ENCODE results near the gene POLR3K. TPM values are rescaled to one million over a fixed set of nuclear protein-coding genes. Genes with fewer than 3 reads are reported as not detected.
"Not testable (repeated sequence)": the region's sequence is repeated elsewhere in the genome, so short reads cannot be mapped to it uniquely, and the experiment has no call there.

POLR3K gene
- total RNA-seq, 2 experiments from 2014 or later = 26.2 to 74.1 TPM

GRCh38 chr16:10772-11171 lies 42.6 kb downstream of the POLR3K start:
- TF ChIP-seq CTCF (conservative IDR thresholded peaks at IDR 0.05; ENCODE audit: low read length) = peak; percentile 50
- H3K79me2 ChIP-seq (ENCODE audit: insufficient read depth, low read depth, low read length); H4K20me1 ChIP-seq (ENCODE audit: insufficient read depth, low read length); H3K9me3 ChIP-seq (ENCODE audit: low read length); H3K27ac ChIP-seq (ENCODE audit: low read depth, low read length, poor library complexity, severe bottlenecking); H3K4me1 ChIP-seq (ENCODE audit: insufficient read depth, low read length, poor library complexity, severe bottlenecking); POLR2A ChIA-PET; H3K36me3 ChIP-seq (ENCODE audit: insufficient read depth, low read length); H3K4me3 ChIP-seq (ENCODE audit: low read depth, low read length, poor library complexity, severe bottlenecking); H3K9me2 ChIP-seq (ENCODE audit: insufficient read depth, low read length); H3K4me2 ChIP-seq (ENCODE audit: low read length); DNase-seq (ENCODE audit: low spot score); CTCF ChIA-PET (ENCODE audit: unreplicated experiment); BruUV-seq (replicated peaks); H2AFZ ChIP-seq (ENCODE audit: low read length); intact Hi-C loops (cut with micrococcal nuclease; ENCODE audit: unreplicated experiment): not testable (repeated sequence)

DNA sequence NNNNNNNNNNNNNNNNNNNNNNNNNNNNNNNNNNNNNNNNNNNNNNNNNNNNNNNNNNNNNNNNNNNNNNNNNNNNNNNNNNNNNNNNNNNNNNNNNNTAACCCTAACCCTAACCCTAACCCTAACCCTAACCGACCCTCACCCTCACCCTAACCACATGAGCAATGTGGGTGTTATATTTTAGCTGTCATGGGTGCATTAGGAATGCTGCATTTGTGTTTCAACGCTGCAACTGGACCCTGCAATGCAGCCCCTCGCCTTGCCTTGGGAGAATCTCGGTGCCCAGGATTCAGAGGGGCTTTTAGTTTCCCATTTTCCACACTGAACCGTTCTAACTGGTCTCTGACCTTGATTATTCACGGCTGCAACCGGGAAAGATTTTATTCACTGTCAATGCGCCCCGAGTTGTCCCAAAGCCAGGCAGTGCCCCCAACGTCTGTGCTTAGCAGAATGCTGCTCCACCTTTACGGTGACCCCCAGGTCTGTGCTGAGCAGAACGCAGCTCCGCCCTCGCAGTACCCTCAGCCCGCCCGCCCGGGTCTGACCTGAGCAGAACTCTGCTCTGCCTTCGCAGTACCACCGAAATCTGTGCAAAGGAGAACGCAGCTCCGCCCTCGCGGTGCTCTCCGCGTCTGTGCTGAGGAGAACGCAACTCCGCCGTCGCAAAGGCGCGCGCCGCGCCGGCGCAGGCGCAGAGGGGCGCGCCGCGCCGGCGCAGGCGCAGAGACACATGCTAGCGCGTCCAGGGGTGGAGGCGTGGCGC lies 43.3 kb downstream of the POLR3K start:
- intact Hi-C loops (cut with micrococcal nuclease; ENCODE audit: unreplicated experiment) = no loop called here
- Histone ChIP-seq H2AFZ (ENCODE audit: low read length) (no peak overlapping the region), H3K4me3 (ENCODE audit: low read depth, low read length, poor library complexity, severe bottlenecking) (peak overlapping the region; percentile 53), H4K20me1 (ENCODE audit: insufficient read depth, low read length) (no peaks in the 10 kb centered on the region), H3K4me1 (ENCODE audit: insufficient read depth, low read length, poor library complexity, severe bottlenecking) (no peaks in the 10 kb centered on the region), H3K36me3 (ENCODE audit: insufficient read depth, low read length) (no peaks in the 10 kb centered on the region), H3K4me2 (ENCODE audit: low read length) (no peak overlapping the region), H3K27ac (ENCODE audit: low read depth, low read length, poor library complexity, severe bottlenecking) (no peak overlapping the region), H3K79me2 (ENCODE audit: insufficient read depth, low read depth, low read length) (no peaks in the 10 kb centered on the region), H3K9me2 (ENCODE audit: insufficient read depth, low read length) (no peaks in the 10 kb centered on the region), H3K9me3 (ENCODE audit: low read length) (no peaks in the 10 kb centered on the region)
- no TSS peak for BruUV-seq (replicated peaks)
- TF ChIP-seq EZH2phosphoT487 (IDR thresholded peaks at IDR 0.05; ENCODE audit: borderline replicate concordance, low read depth, low read length) (no peak), CTCF (conservative IDR thresholded peaks at IDR 0.05; ENCODE audit: low read length) (no peak)
- ChIA-PET CTCF (ENCODE audit: unreplicated experiment) (no interaction called here), POLR2A (no interaction called here)
- no peak for DNase-seq (ENCODE audit: low spot score)

Small RNA genes within 50 kb of the gene (microRNA-seq; reads per million reads assigned to microRNA genes)
- not detected for gene MIR6859-4 (ENCODE audit: borderline replicate concordance)

Small RNA genes within 50 kb of the gene (small RNA-seq; reads per million reads assigned to genes)
- gene MIR6859-4 = not detected
- gene Z69720.2 = not detected

Other genes starting within 250 kb of the POLR3K start
- gene SNRNP25, start 220 bp upstream of the POLR3K start, total RNA-seq (2014; rRNA removed; shearing (Covaris generic)) = 61.4 and 68.1 TPM in 2 replicates
- gene SNRNP25, start 220 bp upstream of the POLR3K start, total RNA-seq (2022) = 63.0 and 68.3 TPM in 2 replicates
- gene RHBDF1, start 19.0 kb upstream of the POLR3K start, total RNA-seq (2014; rRNA removed; shearing (Covaris generic)) = 0.10 and 0.13 TPM in 2 replicates
- 0.66 and 0.68 TPM in 2 replicates for gene RHBDF1, start 19.0 kb upstream of the POLR3K start, total RNA-seq (2022)
- 119 and 126 TPM in 2 replicates for gene MPG, start 24.6 kb upstream of the POLR3K start, total RNA-seq (2014; rRNA removed; shearing (Covaris generic))
- 54.2 and 58.1 TPM in 2 replicates for gene MPG, start 24.6 kb upstream of the POLR3K start, total RNA-seq (2022)
- gene NPRL3, start 85.1 kb upstream of the POLR3K start, total RNA-seq (2014; rRNA removed; shearing (Covaris generic)) = 12.8 and 14.2 TPM in 2 replicates
- 50.2 and 50.9 TPM in 2 replicates for gene NPRL3, start 85.1 kb upstream of the POLR3K start, total RNA-seq (2022)
- not detected in 2 replicates for gene HBZ, start 99.0 kb upstream of the POLR3K start, total RNA-seq (2014; rRNA removed; shearing (Covaris generic))
- not detected in 2 replicates for gene HBZ, start 99.0 kb upstream of the POLR3K start, total RNA-seq (2022)
- gene HBM, start 112.4 kb upstream of the POLR3K start, total RNA-seq (2014; rRNA removed; shearing (Covaris generic)) = not detected in 2 replicates
- not detected in 2 replicates for gene HBM, start 112.4 kb upstream of the POLR3K start, total RNA-seq (2022)
- not detected in 2 replicates for gene HBA2, start 119.3 kb upstream of the POLR3K start, total RNA-seq (2014; rRNA removed; shearing (Covaris generic))
- gene HBA2, start 119.3 kb upstream of the POLR3K start, total RNA-seq (2022) = not detected in 2 replicates
- not detected in 2 replicates for gene HBA1, start 123.1 kb upstream of the POLR3K start, total RNA-seq (2014; rRNA removed; shearing (Covaris generic))
- gene HBA1, start 123.1 kb upstream of the POLR3K start, total RNA-seq (2022) = not detected in 2 replicates
- gene HBQ1, start 126.9 kb upstream of the POLR3K start, total RNA-seq (2014; rRNA removed; shearing (Covaris generic)) = not detected in 2 replicates
- gene HBQ1, start 126.9 kb upstream of the POLR3K start, total RNA-seq (2022) = not detected in 2 replicates
- gene LUC7L, start 175.8 kb upstream of the POLR3K start, total RNA-seq (2014; rRNA removed; shearing (Covaris generic)) = 90.5 and 92.6 TPM in 2 replicates
- gene LUC7L, start 175.8 kb upstream of the POLR3K start, total RNA-seq (2022) = 81.4 and 90.6 TPM in 2 replicates
- 8.1 and 10.9 TPM in 2 replicates for gene FAM234A, start 181.2 kb upstream of the POLR3K start, total RNA-seq (2014; rRNA removed; shearing (Covaris generic))
- gene FAM234A, start 181.2 kb upstream of the POLR3K start, total RNA-seq (2022) = 26.8 and 30.1 TPM in 2 replicates
- not detected in 2 replicates for gene RGS11, start 222.3 kb upstream of the POLR3K start, total RNA-seq (2014; rRNA removed; shearing (Covaris generic))
- not detected in 2 replicates for gene RGS11, start 222.3 kb upstream of the POLR3K start, total RNA-seq (2022)
- gene ARHGDIG, start 227.0 kb upstream of the POLR3K start, total RNA-seq (2014; rRNA removed; shearing (Covaris generic)) = not detected in 2 replicates
- not detected in 2 replicates for gene ARHGDIG, start 227.0 kb upstream of the POLR3K start, total RNA-seq (2022)
- not detected in 2 replicates for gene PDIA2, start 229.6 kb upstream of the POLR3K start, total RNA-seq (2014; rRNA removed; shearing (Covaris generic))
- not detected in 2 replicates for gene PDIA2, start 229.6 kb upstream of the POLR3K start, total RNA-seq (2022)